ENCODE data around the gene PELI2. TPM values are rescaled to one million over a fixed set of nuclear protein-coding genes. Genes with fewer than 3 reads are reported as not detected.

The PELI2 gene
- total RNA-seq, 1 experiment from 2014 or later = 10.0 TPM

- CTCF ChIA-PET = no interaction called here
- BruUV-seq (replicated peaks) = no TSS peak
- no peaks in the 10 kb centered on the region for H3F3A ChIP-seq (ENCODE audit: insufficient read depth, low read depth)
Measured at GRCh38 chr14:56145181-56145769, 27.1 kb downstream of the PELI2 start.

GRCh38 chr14:56145965-56146364 is 27.8 kb downstream of the PELI2 start:
- no peak for DNase-seq
- no peak overlapping the region for H3K4me2 ChIP-seq
- no peaks in the 10 kb centered on the region for H3K4me1 ChIP-seq (replicated peaks; ENCODE audit: insufficient read depth)
- no peaks in the 10 kb centered on the region for H3K27me3 ChIP-seq (ENCODE audit: insufficient read depth, low read depth)
- no peak overlapping the region for H2AFZ ChIP-seq
- no peaks in the 10 kb centered on the region for H3K79me2 ChIP-seq (ENCODE audit: low read depth)
- no peak overlapping the region for H3K27ac ChIP-seq
- H3K9me3 ChIP-seq (ENCODE audit: insufficient read depth, low read depth) = no peaks in the 10 kb centered on the region
- H3K36me3 ChIP-seq (ENCODE audit: low read depth) = no peaks in the 10 kb centered on the region
- ChIA-PET CTCF (no interaction called here), POLR2A (ENCODE audit: unreplicated experiment) (no interaction called here)
- H3K4me3 ChIP-seq = no peak overlapping the region
- H3K9me2 ChIP-seq (ENCODE audit: insufficient read depth) = no peaks in the 10 kb centered on the region
- intact Hi-C loops (cut with micrococcal nuclease; ENCODE audit: unreplicated experiment) = no loop called here
- TF ChIP-seq EZH2 (IDR thresholded peaks at IDR 0.05; ENCODE audit: low read depth) = no peak
- no peak for TF ChIP-seq CTCF (conservative IDR thresholded peaks at IDR 0.05)
- no peaks in the 10 kb centered on the region for H4K20me1 ChIP-seq (ENCODE audit: insufficient read depth)
- H3F3A ChIP-seq (ENCODE audit: insufficient read depth, low read depth) = no peaks in the 10 kb centered on the region
- BruUV-seq (replicated peaks) = no TSS peak

More at GRCh38 chr14:56145181-56145769, 27.1 kb downstream of the PELI2 start:
- no peak for DNase-seq
- no peak for TF ChIP-seq EZH2 (IDR thresholded peaks at IDR 0.05; ENCODE audit: low read depth)
- no peak for TF ChIP-seq CTCF (conservative IDR thresholded peaks at IDR 0.05)
- no peaks in the 10 kb centered on the region for H3K9me2 ChIP-seq (ENCODE audit: insufficient read depth)
- intact Hi-C loops (cut with micrococcal nuclease; ENCODE audit: unreplicated experiment) = no loop called here
- H3K4me3 ChIP-seq = no peak overlapping the region
- no peak overlapping the region for H2AFZ ChIP-seq
- no peaks in the 10 kb centered on the region for H3K4me1 ChIP-seq (replicated peaks; ENCODE audit: insufficient read depth)
- no peaks in the 10 kb centered on the region for H3K9me3 ChIP-seq (ENCODE audit: insufficient read depth, low read depth)
- H3K36me3 ChIP-seq (ENCODE audit: low read depth) = no peaks in the 10 kb centered on the region
- H3K27me3 ChIP-seq (ENCODE audit: insufficient read depth, low read depth) = no peaks in the 10 kb centered on the region
- POLR2A ChIA-PET (ENCODE audit: unreplicated experiment) = no interaction called here
- no peak overlapping the region for H3K4me2 ChIP-seq
- no peaks in the 10 kb centered on the region for H4K20me1 ChIP-seq (ENCODE audit: insufficient read depth)
- H3K79me2 ChIP-seq (ENCODE audit: low read depth) = no peaks in the 10 kb centered on the region
- H3K27ac ChIP-seq = no peak overlapping the region

GRCh38 chr14:56147449-56147848 is 29.2 kb downstream of the PELI2 start:
- no TSS peak for BruUV-seq (replicated peaks)
- CTCF ChIA-PET = no interaction called here
- H3K27me3 ChIP-seq (ENCODE audit: insufficient read depth, low read depth) = no peaks in the 10 kb centered on the region

More at GRCh38 chr14:56147449-56147848, 29.2 kb downstream of the PELI2 start:
- H3K79me2 ChIP-seq (ENCODE audit: low read depth) = no peaks in the 10 kb centered on the region
- H3K9me2 ChIP-seq (ENCODE audit: insufficient read depth) = no peaks in the 10 kb centered on the region
- no peak for DNase-seq
- no peak overlapping the region for H2AFZ ChIP-seq
- no peak overlapping the region for H3K27ac ChIP-seq
- POLR2A ChIA-PET (ENCODE audit: unreplicated experiment) = no interaction called here
- intact Hi-C loops (cut with micrococcal nuclease; ENCODE audit: unreplicated experiment) = no loop called here
- TF ChIP-seq CTCF (conservative IDR thresholded peaks at IDR 0.05) (no peak), EZH2 (IDR thresholded peaks at IDR 0.05; ENCODE audit: low read depth) (no peak)
- H3K4me1 ChIP-seq (replicated peaks; ENCODE audit: insufficient read depth) = no peaks in the 10 kb centered on the region
- no peak overlapping the region for H3K4me2 ChIP-seq
- no peak overlapping the region for H3K4me3 ChIP-seq
- no peaks in the 10 kb centered on the region for H3K36me3 ChIP-seq (ENCODE audit: low read depth)
- H3F3A ChIP-seq (ENCODE audit: insufficient read depth, low read depth) = no peaks in the 10 kb centered on the region
- H3K9me3 ChIP-seq (ENCODE audit: insufficient read depth, low read depth) = no peaks in the 10 kb centered on the region
- H4K20me1 ChIP-seq (ENCODE audit: insufficient read depth) = no peaks in the 10 kb centered on the region

Data from PC-9 (cell line).